HG03159 (cell line): ENCODE measurements around the gene ANP32B.
A peak's percentile ranks its signal among the peaks of the same experiment; 100 is the strongest.
"Not testable (repeated sequence)": the region's sequence is repeated elsewhere in the genome, so short reads cannot be mapped to it uniquely, and the experiment has no call there.

Experiments used
- ATAC-seq: cut with Tn5 transposase; IDR thresholded peaks from one replicate; pipeline ENCODE4 v1.9.1; 2021; ENCODE audit warnings: mild to moderate bottlenecking, moderate library complexity; ENCODE audit not compliant: unreplicated experiment

ANP32B gene

DNA sequence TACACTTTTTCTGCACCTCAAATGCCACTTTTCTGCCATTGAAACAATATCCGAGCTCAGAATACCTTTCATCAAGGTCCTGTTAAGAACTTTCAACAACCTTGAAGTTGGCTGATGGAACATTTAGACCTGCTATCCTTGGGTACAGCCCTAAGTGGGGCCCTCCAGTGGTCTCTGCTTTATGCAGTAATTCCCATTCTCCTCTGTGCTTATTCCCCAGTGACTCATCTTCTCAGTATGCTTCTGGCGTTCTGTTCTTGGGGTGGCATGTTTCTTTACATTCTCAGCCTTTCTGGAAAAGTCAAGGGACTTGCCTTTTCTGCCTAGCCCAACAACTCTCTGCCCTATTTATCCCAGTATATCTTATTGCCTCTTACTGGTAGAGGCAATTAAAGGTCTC lies 7.1 kb downstream of the ANP32B start:
- ATAC-seq = no peak

GRCh38 chr9:97991818-97992217 lies 8.7 kb downstream of the ANP32B start:
- no peak for ATAC-seq

GRCh38 chr9:97992219-97992618 lies 9.1 kb downstream of the ANP32B start:
- ATAC-seq = no peak

DNA sequence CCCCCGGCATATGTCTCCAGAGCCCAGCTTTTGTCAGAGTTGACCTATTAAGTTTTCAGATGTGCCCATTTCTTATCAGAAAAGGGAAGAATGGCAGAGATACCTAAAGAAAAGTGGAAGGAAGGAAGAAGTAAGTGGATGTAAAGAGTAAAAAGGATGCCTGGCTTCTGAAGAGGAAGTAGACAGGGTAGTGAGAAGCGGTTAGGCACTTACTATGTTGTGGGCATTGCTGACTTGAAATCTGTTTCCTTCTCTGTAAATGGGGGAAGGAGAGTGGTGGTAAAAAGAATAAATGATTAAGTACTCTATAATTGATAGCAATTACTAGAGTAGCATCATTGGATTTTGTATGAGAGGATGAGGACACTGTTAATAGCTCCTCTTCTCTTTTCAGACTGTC lies 9.9 kb downstream of the ANP32B start:
- no peak for ATAC-seq

DNA sequence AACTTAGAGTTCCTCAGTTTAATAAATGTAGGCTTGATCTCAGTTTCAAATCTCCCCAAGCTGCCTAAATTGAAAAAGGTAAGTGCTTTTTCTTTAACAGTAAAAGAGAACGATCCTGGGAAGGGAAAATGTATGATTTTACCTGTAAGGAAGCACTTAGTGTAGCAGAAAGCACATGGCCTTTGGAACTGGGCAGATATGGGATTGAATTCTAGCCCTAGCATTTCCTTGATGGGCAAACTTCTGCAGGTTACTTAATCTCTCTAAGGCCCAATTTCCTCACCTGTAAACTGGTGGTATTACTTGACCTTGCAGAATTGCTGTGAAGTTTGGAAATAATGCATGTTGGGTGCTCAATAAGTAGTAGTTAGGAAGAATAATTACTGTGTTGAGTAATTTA lies 11.6 kb downstream of the ANP32B start:
- ATAC-seq = no peak

GRCh38 chr9:97996676-97997075 lies 13.5 kb downstream of the ANP32B start:
- ATAC-seq = not testable (repeated sequence)

- ATAC-seq = no peak
Observed at GRCh38 chr9:97997330-97998276, 14.5 kb downstream of the ANP32B start.

DNA sequence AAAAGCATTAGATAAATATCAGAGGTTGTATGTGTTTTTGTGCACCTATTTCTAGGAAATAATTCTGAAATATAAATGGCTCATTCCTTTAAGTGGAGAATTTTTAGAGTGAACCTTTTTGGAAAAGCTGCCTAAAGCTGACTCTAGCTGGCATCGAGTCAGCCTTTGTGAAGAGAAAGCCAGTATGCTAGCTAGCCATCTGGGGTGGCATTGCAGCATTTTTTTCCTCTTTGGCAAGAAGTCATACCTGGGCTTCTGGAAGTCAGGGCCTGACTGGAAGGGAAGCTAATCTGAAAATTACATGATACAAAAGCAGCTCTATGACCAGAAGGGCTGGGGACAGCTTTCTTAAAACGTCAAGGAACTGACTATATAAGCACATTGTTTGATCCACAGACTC lies 19.7 kb downstream of the ANP32B start:
- no peak for ATAC-seq

DNA sequence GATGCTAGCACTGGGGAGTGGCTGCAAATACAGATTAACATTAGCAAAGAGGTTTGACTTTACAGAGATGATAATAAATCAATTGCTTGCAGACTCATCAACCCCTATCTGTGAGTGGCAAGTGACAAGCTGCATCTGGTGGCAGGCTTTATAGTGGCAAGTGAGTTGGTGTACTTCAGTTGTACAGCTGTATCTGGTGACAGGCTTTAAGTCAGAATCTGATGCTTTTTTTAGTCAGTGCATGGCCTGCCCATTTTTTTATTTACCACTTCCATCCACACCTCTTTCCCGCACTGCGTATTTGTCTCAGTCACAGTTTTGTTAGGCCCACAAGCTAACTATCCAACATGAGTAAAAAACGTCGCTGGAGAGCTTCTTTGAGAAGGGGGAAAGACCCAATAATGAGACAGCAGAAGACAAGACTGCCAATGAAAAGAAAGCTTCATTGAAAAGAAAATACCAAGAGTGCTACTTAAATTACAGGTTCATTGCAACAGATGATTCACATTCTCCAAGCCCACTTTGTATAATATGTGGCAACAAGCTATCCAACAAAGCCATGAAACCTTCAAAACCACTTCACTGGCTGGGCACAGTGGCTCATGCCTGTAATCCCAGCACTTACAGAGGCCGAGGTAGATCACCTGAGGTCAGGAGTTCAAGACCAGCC lies 23.1 kb downstream of the ANP32B start:
- ATAC-seq = no peak

DNA sequence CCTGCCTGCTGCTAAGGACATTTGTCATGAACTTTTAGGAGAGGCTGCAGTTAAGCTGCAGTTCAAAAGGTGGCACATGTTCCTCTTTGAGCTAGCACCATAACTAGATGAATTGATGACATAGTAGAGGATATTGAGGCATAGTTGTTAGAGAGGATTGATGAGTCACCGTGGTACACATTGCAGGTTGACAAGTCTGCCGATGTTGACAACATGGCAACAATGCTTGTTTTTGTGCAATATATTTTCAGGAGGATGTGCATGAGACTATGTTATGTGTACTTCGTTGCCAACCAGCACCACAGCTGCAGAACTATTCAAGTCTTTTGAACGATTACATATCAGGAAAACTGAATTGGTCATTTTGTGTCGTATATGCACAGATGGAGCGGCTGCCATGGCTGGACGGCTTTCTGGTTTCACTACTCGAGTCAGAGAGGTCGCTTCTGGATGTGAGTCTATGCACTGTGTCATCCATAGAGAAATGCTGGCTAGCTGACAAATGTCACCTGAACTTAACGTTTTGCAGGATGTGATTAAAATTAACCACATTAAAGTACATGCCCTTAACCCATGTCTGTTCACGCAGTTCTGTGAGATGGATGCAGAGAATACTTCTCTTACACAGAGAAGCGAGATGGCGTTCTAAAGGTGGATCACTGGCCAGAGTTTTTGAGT lies 24.2 kb downstream of the ANP32B start:
- ATAC-seq = no peak

DNA sequence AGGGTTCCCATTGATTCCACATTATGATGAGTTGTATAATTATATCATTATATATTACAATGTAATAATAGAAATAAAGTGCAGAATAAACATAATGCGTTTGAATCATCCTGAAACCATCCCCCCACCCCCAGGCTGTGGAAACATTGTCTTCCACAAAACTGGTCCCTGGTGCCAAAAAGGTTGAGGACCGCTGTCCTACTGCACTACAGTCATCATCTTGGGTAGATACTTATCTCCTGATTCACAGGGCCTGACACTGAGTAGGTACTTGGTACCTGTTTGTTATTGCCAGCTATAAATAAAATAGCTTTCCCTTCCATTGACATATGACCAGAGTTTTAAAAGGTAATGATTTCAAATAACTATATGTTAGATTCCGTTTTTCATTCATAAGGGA lies 25.6 kb downstream of the ANP32B start:
- ATAC-seq = no peak

DNA sequence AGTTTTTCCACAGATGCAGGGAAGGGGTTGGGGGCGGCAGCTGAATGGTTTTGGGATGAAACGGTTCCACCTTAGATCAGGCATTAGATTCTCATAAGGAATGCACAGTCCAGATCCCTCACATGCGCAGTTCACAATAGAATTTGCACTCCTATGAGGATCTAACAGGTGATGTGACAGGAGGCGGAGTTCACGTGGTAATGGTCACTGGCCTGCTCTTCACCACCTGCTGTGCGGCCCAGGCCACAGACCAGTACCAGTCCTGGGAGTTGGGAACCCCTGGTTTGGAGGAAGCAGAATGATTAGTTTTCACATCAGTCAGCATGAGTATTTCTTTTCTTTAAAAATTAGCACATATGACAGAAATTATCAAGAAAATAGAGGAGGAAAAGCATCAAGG lies 26.3 kb downstream of the ANP32B start:
- ATAC-seq = no peak

GRCh38 chr9:98009936-98010335 lies 26.8 kb downstream of the ANP32B start:
- no peak for ATAC-seq

DNA sequence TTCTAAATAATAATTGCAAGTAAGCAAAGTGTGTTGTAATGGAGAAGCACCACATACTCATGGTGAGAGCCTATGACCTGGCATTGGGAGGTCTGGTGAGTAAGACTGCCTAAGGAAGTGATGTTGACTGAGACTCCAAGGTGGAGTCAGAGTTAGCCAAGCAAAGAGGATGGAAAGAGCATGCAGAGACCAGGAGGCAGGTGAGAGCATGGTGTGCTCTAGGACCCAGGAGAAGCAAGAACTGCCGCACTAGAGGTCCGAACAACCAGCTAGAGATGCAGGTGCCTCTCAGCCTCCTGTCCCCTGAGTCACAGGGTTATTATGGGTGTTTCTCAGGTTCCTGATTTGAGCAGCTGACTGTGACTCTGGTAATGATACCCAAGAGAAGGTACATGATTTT lies 27.3 kb downstream of the ANP32B start:
- peak; percentile 82 for ATAC-seq

DNA sequence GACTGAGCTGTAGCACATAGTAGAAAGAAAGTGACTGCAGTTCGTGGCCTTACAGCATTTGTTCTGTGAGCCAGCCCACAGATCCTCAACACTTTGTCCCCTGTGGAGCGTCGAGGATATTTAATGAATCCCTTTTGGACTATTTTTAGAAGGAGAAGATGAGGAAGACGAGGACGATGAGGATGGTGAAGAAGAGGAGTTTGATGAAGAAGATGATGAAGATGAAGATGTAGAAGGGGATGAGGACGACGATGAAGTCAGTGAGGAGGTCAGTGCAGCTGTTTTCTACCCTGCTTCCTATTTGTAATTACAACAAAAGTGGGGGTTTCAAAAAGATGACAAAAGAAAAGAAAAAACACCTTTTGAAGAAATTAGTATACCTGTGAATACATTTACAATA lies 28.0 kb downstream of the ANP32B start:
- no peak for ATAC-seq

GRCh38 chr9:98016137-98016680 lies 33.1 kb downstream of the ANP32B start:
- ATAC-seq = no peak

GRCh38 chr9:98017306-98017705 lies 34.2 kb downstream of the ANP32B start:
- no peak for ATAC-seq

GRCh38 chr9:98018347-98018746 lies 35.2 kb downstream of the ANP32B start:
- ATAC-seq = no peak

GRCh38 chr9:98019098-98019497 lies 36.0 kb downstream of the ANP32B start:
- ATAC-seq = no peak

DNA sequence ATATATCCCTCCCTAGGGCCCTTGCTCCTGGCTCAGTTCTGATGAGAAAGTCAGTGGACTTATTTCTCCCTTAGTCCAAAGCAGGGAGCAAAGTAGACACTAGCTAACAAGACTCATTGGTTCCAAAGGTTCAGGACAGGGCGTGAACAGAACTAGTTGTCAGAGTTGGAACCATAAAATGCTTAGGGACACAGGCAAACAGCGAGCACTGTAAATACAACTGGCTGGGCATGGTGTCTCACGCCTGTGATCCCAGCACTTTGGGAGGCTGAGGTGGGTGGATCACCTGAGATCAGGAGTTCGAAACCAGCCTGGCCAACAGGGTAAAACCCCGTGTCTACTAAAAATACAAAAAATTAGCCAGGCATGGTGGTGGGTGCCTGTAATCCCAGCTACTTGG lies 36.7 kb downstream of the ANP32B start:
- ATAC-seq = not testable (repeated sequence)

- no peak for ATAC-seq
Observed at GRCh38 chr9:98020476-98021145, 37.5 kb downstream of the ANP32B start.
